ENCODE results near the gene AVPR1A. TPM values are rescaled to one million over a fixed set of nuclear protein-coding genes. Genes with fewer than 3 reads are reported as not detected.

The AVPR1A gene
- total and polyA plus RNA-seq, 2 experiments from 2014 or later, result not detected

DNA sequence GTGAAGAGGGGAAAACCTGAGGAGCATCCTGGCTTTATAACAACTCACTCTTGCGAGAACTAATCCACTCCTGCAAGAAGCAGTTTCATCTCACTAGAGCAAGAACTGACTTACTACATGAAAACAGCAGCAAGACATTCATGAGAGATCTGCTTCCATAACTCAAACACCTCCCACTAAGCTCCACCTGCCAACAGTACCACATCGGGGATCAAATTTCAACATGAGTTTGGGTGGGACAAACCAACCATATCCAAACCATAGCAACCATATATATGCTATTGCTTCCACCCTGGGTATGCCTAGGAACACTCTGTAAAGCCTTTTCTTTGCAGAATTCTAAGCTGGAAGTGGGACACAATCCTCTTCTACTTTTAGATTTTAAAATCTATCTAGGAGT, 13.9 kb upstream of the AVPR1A start:
- Histone ChIP-seq H3K4me3 (no peak overlapping the region), H3K4me2 (ENCODE audit: unreplicated experiment) (no peak overlapping the region), H3K9me2 (ENCODE audit: insufficient read depth) (no peaks in the 10 kb centered on the region), H3K27me3 (replicated peaks; ENCODE audit: insufficient read depth) (no peaks in the 10 kb centered on the region), H3K9me3 (ENCODE audit: low read depth) (no peaks in the 10 kb centered on the region), H3K79me2 (ENCODE audit: insufficient read depth) (no peaks in the 10 kb centered on the region), H3K27ac (no peak overlapping the region), H3K9ac (no peak overlapping the region), H3K4me1 (ENCODE audit: insufficient read depth) (no peaks in the 10 kb centered on the region), H2AFZ (no peak overlapping the region), H4K20me1 (ENCODE audit: insufficient read depth) (no peaks in the 10 kb centered on the region), H3K36me3 (ENCODE audit: low read depth) (no peaks in the 10 kb centered on the region), H3F3A (ENCODE audit: insufficient read depth) (no peaks in the 10 kb centered on the region)
- WGBS, 2 experiments (ENCODE audit: low coverage in 1 of 2, low lambda C conversion rate in 2 of 2, missing lambda C conversion rate in 2 of 2), result 30 to 31% methylated on average over 2 of the region's 2 CpGs
- in situ Hi-C loops (cut with MboI), result no loop called here
- no peak for DNase-seq
- TF ChIP-seq EZH2 (IDR thresholded peaks at IDR 0.05; ENCODE audit: insufficient read depth, poor library complexity, severe bottlenecking) (no peak), EZH2phosphoT487 (IDR thresholded peaks at IDR 0.05; ENCODE audit: insufficient read depth, low read depth) (no peak)

- H3K9me2 ChIP-seq (ENCODE audit: insufficient read depth), result no peaks in the 10 kb centered on the region
- H2AFZ ChIP-seq, result no peak overlapping the region
- DNase-seq, result no peak
- H3K9me3 ChIP-seq (ENCODE audit: low read depth), result no peaks in the 10 kb centered on the region
- H3K27me3 ChIP-seq (replicated peaks; ENCODE audit: insufficient read depth), result no peaks in the 10 kb centered on the region
- H3F3A ChIP-seq (ENCODE audit: insufficient read depth), result no peaks in the 10 kb centered on the region
- H3K9ac ChIP-seq, result no peak overlapping the region
- 10 to 17% methylated on average over 1 of the region's 1 CpG for WGBS, 2 experiments (ENCODE audit: low coverage in 1 of 2, low lambda C conversion rate in 2 of 2, missing lambda C conversion rate in 2 of 2)
- H3K4me3 ChIP-seq, result no peak overlapping the region
- no peaks in the 10 kb centered on the region for H4K20me1 ChIP-seq (ENCODE audit: insufficient read depth)
- H3K79me2 ChIP-seq (ENCODE audit: insufficient read depth), result no peaks in the 10 kb centered on the region
- no peak overlapping the region for H3K4me2 ChIP-seq (ENCODE audit: unreplicated experiment)
- no peaks in the 10 kb centered on the region for H3K4me1 ChIP-seq (ENCODE audit: insufficient read depth)
- no peak for TF ChIP-seq EZH2 (IDR thresholded peaks at IDR 0.05; ENCODE audit: insufficient read depth, poor library complexity, severe bottlenecking)
- TF ChIP-seq EZH2phosphoT487 (IDR thresholded peaks at IDR 0.05; ENCODE audit: insufficient read depth, low read depth), result no peak
- in situ Hi-C loops (cut with MboI), result no loop called here
- no peaks in the 10 kb centered on the region for H3K36me3 ChIP-seq (ENCODE audit: low read depth)
- no peak overlapping the region for H3K27ac ChIP-seq
These were observed 12.5 kb upstream of the AVPR1A start for GRCh38 chr12:63163541-63163940.

DNA sequence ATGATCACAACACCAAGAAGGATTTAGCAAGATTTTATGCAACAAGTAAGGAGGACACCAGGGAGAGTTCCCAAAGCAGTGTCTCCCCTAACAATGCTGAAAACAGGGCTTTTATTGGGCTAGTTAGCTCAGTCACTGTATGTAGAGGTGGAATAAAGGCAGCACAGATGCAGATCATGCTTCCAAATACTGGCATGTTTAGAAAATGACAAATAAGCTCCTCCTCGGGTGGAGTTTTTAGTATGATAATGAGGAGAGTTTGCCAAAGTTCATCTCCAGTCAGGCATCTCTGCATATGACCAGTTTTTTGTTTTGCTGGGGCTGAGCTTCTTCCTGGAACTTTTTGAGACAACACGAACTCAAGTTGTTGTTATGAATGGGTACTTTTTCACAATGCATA, 4.4 kb upstream of the AVPR1A start:
- no peaks in the 10 kb centered on the region for H3K4me1 ChIP-seq (ENCODE audit: insufficient read depth)
- in situ Hi-C loops (cut with MboI), result no loop called here
- H3K79me2 ChIP-seq (ENCODE audit: insufficient read depth), result no peaks in the 10 kb centered on the region
- no peak overlapping the region for H3K4me2 ChIP-seq (ENCODE audit: unreplicated experiment)
- H3K36me3 ChIP-seq (ENCODE audit: low read depth), result no peaks in the 10 kb centered on the region
- no peak overlapping the region for H3K27ac ChIP-seq
- H3K9ac ChIP-seq, result no peak overlapping the region
- 8 to 10% methylated on average over 2 of the region's 2 CpGs for WGBS, 2 experiments (ENCODE audit: low coverage in 1 of 2, low lambda C conversion rate in 2 of 2, missing lambda C conversion rate in 2 of 2)
- H4K20me1 ChIP-seq (ENCODE audit: insufficient read depth), result no peaks in the 10 kb centered on the region
- no peak overlapping the region for H2AFZ ChIP-seq
- no peak for DNase-seq
- H3K9me2 ChIP-seq (ENCODE audit: insufficient read depth), result no peaks in the 10 kb centered on the region
- no peak overlapping the region for H3K4me3 ChIP-seq
- peaks cover 16% of the 10 kb centered on the region for H3K27me3 ChIP-seq (replicated peaks; ENCODE audit: insufficient read depth)
- no peaks in the 10 kb centered on the region for H3K9me3 ChIP-seq (ENCODE audit: low read depth)
- no peak for TF ChIP-seq EZH2phosphoT487 (IDR thresholded peaks at IDR 0.05; ENCODE audit: insufficient read depth, low read depth)
- TF ChIP-seq EZH2 (IDR thresholded peaks at IDR 0.05; ENCODE audit: insufficient read depth, poor library complexity, severe bottlenecking), result no peak
- no peaks in the 10 kb centered on the region for H3F3A ChIP-seq (ENCODE audit: insufficient read depth)

DNA sequence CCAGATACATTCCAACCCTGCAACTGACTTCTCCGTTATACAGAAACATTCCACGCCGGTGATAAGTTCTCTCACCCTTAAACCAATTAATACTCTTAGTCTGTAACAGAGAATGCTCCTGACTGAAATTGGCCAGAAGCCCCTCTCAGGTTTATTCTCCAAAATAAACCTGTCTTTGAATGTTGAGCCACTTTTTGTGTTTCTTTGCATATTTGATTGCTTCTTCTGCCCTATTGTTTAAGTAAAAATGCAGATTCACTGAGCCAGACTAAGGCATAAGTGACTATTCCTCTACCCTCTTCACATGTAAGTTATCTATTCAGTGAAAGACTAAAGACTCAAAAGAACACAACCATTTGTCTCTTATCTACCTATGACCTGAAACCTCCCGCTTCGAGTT, 3.6 kb upstream of the AVPR1A start:
- no peak overlapping the region for H3K9ac ChIP-seq
- no peaks in the 10 kb centered on the region for H3F3A ChIP-seq (ENCODE audit: insufficient read depth)
- H3K27me3 ChIP-seq (replicated peaks; ENCODE audit: insufficient read depth), result peaks cover 24% of the 10 kb centered on the region
- no peak overlapping the region for H2AFZ ChIP-seq
- no peak overlapping the region for H3K4me2 ChIP-seq (ENCODE audit: unreplicated experiment)
- H3K36me3 ChIP-seq (ENCODE audit: low read depth), result no peaks in the 10 kb centered on the region
- H3K9me2 ChIP-seq (ENCODE audit: insufficient read depth), result no peaks in the 10 kb centered on the region
- no peaks in the 10 kb centered on the region for H3K79me2 ChIP-seq (ENCODE audit: insufficient read depth)
- no peak overlapping the region for H3K4me3 ChIP-seq
- in situ Hi-C loops (cut with MboI), result no loop called here
- no peaks in the 10 kb centered on the region for H3K9me3 ChIP-seq (ENCODE audit: low read depth)
- no peaks in the 10 kb centered on the region for H4K20me1 ChIP-seq (ENCODE audit: insufficient read depth)
- no peaks in the 10 kb centered on the region for H3K4me1 ChIP-seq (ENCODE audit: insufficient read depth)
- DNase-seq, result no peak
- no peak overlapping the region for H3K27ac ChIP-seq
- WGBS, 2 experiments (ENCODE audit: low coverage in 1 of 2, low lambda C conversion rate in 2 of 2, missing lambda C conversion rate in 2 of 2), result 67 to 68% methylated on average over 5 of the region's 5 CpGs
- TF ChIP-seq EZH2 (IDR thresholded peaks at IDR 0.05; ENCODE audit: insufficient read depth, poor library complexity, severe bottlenecking) (no peak), EZH2phosphoT487 (IDR thresholded peaks at IDR 0.05; ENCODE audit: insufficient read depth, low read depth) (no peak)

- Histone ChIP-seq H4K20me1 (ENCODE audit: insufficient read depth) (no peaks in the 10 kb centered on the region), H2AFZ (no peak overlapping the region), H3K27ac (no peak overlapping the region), H3K4me2 (ENCODE audit: unreplicated experiment) (no peak overlapping the region), H3F3A (ENCODE audit: insufficient read depth) (no peaks in the 10 kb centered on the region), H3K4me1 (ENCODE audit: insufficient read depth) (no peaks in the 10 kb centered on the region), H3K4me3 (no peak overlapping the region), H3K36me3 (ENCODE audit: low read depth) (no peaks in the 10 kb centered on the region), H3K9ac (no peak overlapping the region), H3K9me2 (ENCODE audit: insufficient read depth) (no peaks in the 10 kb centered on the region), H3K27me3 (replicated peaks; ENCODE audit: insufficient read depth) (peaks cover 42% of the 10 kb centered on the region), H3K79me2 (ENCODE audit: insufficient read depth) (no peaks in the 10 kb centered on the region), H3K9me3 (ENCODE audit: low read depth) (no peaks in the 10 kb centered on the region)
- in situ Hi-C loops (cut with MboI), result no loop called here
- 17 to 18% methylated on average over 7 of the region's 7 CpGs for WGBS, 2 experiments (ENCODE audit: low coverage in 1 of 2, low lambda C conversion rate in 2 of 2, missing lambda C conversion rate in 2 of 2)
- TF ChIP-seq EZH2 (IDR thresholded peaks at IDR 0.05; ENCODE audit: insufficient read depth, poor library complexity, severe bottlenecking) (no peak), EZH2phosphoT487 (IDR thresholded peaks at IDR 0.05; ENCODE audit: insufficient read depth, low read depth) (no peak)
- no peak for DNase-seq
These were observed 1.3 kb upstream of the AVPR1A start for GRCh38 chr12:63152321-63152700.
